ENCODE data around the gene PAX3.

Gene PAX3

GRCh38 chr2:222298001-222298310 lies 842 bp downstream of the PAX3 start:
- no peak for DNase-seq

GRCh38 chr2:222297600-222297935 lies 1.2 kb downstream of the PAX3 start:
- DNase-seq: no peak

GRCh38 chr2:222296911-222297599 lies 1.7 kb downstream of the PAX3 start:
- no peak for DNase-seq

GRCh38 chr2:222296311-222296741 lies 2.5 kb downstream of the PAX3 start:
- DNase-seq: no peak

GRCh38 chr2:222295368-222296062 lies 3.3 kb downstream of the PAX3 start:
- no peak for DNase-seq

- no peak for DNase-seq
These were observed 3.8 kb downstream of the PAX3 start for GRCh38 chr2:222294996-222295367.

- no peak for DNase-seq
These were observed 4.9 kb downstream of the PAX3 start for GRCh38 chr2:222293660-222294630.

- no peak for DNase-seq
These were observed 6.4 kb downstream of the PAX3 start for GRCh38 chr2:222292149-222293134.

- no peak for DNase-seq
These were observed 7.3 kb downstream of the PAX3 start for GRCh38 chr2:222291485-222291841.

- DNase-seq: no peak
These were observed 7.9 kb downstream of the PAX3 start for GRCh38 chr2:222290736-222291484.

GRCh38 chr2:222290401-222290735 lies 8.4 kb downstream of the PAX3 start:
- DNase-seq: no peak

GRCh38 chr2:222289278-222290160 lies 9.3 kb downstream of the PAX3 start:
- DNase-seq: no peak

- no peak for DNase-seq
These were observed 10.1 kb downstream of the PAX3 start for GRCh38 chr2:222288590-222289277.

GRCh38 chr2:222287862-222288479 lies 10.8 kb downstream of the PAX3 start:
- DNase-seq: no peak

- no peak for DNase-seq
These were observed 14.3 kb downstream of the PAX3 start for GRCh38 chr2:222284466-222284865.

- no peak for DNase-seq
These were observed 15.2 kb downstream of the PAX3 start for GRCh38 chr2:222283634-222284033.

- DNase-seq: no peak
These were observed 17.3 kb downstream of the PAX3 start for GRCh38 chr2:222281506-222281905.

GRCh38 chr2:222280795-222281194 lies 18.0 kb downstream of the PAX3 start:
- no peak for DNase-seq
